Endodermal cell (in vitro differentiated cells): ENCODE measurements around the gene YY1AP1. TPM values are rescaled to one million over a fixed set of nuclear protein-coding genes. Genes with fewer than 3 reads are reported as not detected.
"Not testable (repeated sequence)": the region's sequence is repeated elsewhere in the genome, so short reads cannot be mapped to it uniquely, and the experiment has no call there.

Source experiments
- DNase-seq: peaks from one replicate; pipeline ENCODE4 v3.0.0-alpha.2; 2017
- H3K27ac ChIP-seq: 2 replicates; pipeline ENCODE4 v1.5.1; 2013; ENCODE audit warnings: mild to moderate bottlenecking, low read depth, low read length, moderate library complexity
- H3K27me3 ChIP-seq: 2 replicates; pipeline ENCODE4 v1.6.1; 2013; ENCODE audit warnings: mild to moderate bottlenecking, low read length, moderate library complexity; ENCODE audit not compliant: insufficient read depth, control insufficient read depth, poor library complexity, severe bottlenecking
- H3K36me3 ChIP-seq: 2 replicates; pipeline ENCODE4 v1.7.0; 2013; ENCODE audit warnings: mild to moderate bottlenecking, low read length, moderate library complexity; ENCODE audit not compliant: control insufficient read depth, insufficient read depth
- H3K4me1 ChIP-seq: one replicate; pipeline ENCODE4 v1.7.0; 2013; ENCODE audit warnings: low read length; ENCODE audit not compliant: control insufficient read depth, insufficient read depth
- H3K4me3 ChIP-seq: 2 replicates; pipeline ENCODE4 v1.5.1; 2013; ENCODE audit warnings: mild to moderate bottlenecking, low read length, moderate library complexity
- H3K9ac ChIP-seq: 2 replicates; pipeline ENCODE4 v1.6.1; 2013; ENCODE audit warnings: mild to moderate bottlenecking, low read length, moderate library complexity; ENCODE audit not compliant: poor library complexity, severe bottlenecking; ENCODE audit errors: extremely low read depth
- H3K9me3 ChIP-seq: 2 replicates; pipeline ENCODE4 v1.6.1; 2013; ENCODE audit warnings: mild to moderate bottlenecking, low read length, moderate library complexity; ENCODE audit not compliant: control insufficient read depth
- H3K27ac Mint-ChIP-seq: 2 replicates; pipeline ENCODE4 v1.8.0; 2020; ENCODE audit warnings: mixed read lengths
- H3K27me3 Mint-ChIP-seq: 2 replicates; pipeline ENCODE4 v1.8.0; 2021; ENCODE audit warnings: mild to moderate bottlenecking, mixed read lengths; ENCODE audit not compliant: insufficient read depth
- H3K36me3 Mint-ChIP-seq: 2 replicates; pipeline ENCODE4 v1.8.0; 2020; ENCODE audit warnings: low read depth, mixed read lengths
- H3K4me1 Mint-ChIP-seq: 2 replicates; pipeline ENCODE4 v1.8.0; 2020; ENCODE audit warnings: mixed read lengths
- H3K4me3 Mint-ChIP-seq: 2 replicates; pipeline ENCODE4 v1.8.0; 2020; ENCODE audit warnings: mild to moderate bottlenecking, moderate library complexity, mixed read lengths
- H3K9me3 Mint-ChIP-seq: 2 replicates; pipeline ENCODE4 v1.8.0; 2020; ENCODE audit warnings: mild to moderate bottlenecking, mixed read lengths
- CTCF ChIP-seq: fragments of 200-600 bp; sonication (generic); conservative IDR thresholded peaks from 2 replicates; pipeline ENCODE4 v1.5.0; 2021; ENCODE audit warnings: antibody characterized with exemption, mild to moderate bottlenecking
- WGBS, 2 experiments: methylation state at CpG; one replicate each; pipeline versions ENCODE4 v1.1.5 to v1.1.7; 2013; ENCODE audit warnings: missing lambda C conversion rate in 2 of 2, mixed read lengths in 1 of 2; ENCODE audit not compliant: insufficient coverage in 1 of 2, insufficient read length in 1 of 2; 5-methylcytosine and 5-hydroxymethylcytosine counted together
- total RNA-seq, 2 donors: library from RNA; stranded (reverse); fragmentation: NEBNext Ultra II Directional in 1 of 2; extraction: Animal tissue kit (Norgen Biotek cat#: 25700) in 1 of 2; gene quantifications; 2 replicates in 1 of 2; 3 replicates in 1 of 2; pipeline ENCODE4 v1.2.1, GENCODE V29; 2021

Gene YY1AP1
- total RNA-seq, 2 donors from 2014 or later: 44.2 to 45.8 TPM

GRCh38 chr1:155725142-155725541, 36.6 kb upstream of the YY1AP1 start:
- no peak overlapping the region for H3K9ac ChIP-seq
- H3K27me3 Mint-ChIP-seq: no peaks in the 10 kb centered on the region
- H3K9me3 ChIP-seq: no peaks in the 10 kb centered on the region
- H3K27ac Mint-ChIP-seq: no peak overlapping the region
- TF ChIP-seq CTCF: no peak
- H3K4me1 Mint-ChIP-seq: no peaks in the 10 kb centered on the region
- no peaks in the 10 kb centered on the region for H3K9me3 Mint-ChIP-seq
- no peak overlapping the region for H3K4me3 ChIP-seq
- H3K4me3 Mint-ChIP-seq: no peak overlapping the region
- 99 to 100% methylated on average over 2 to 3 of the region's 3 CpGs for WGBS, 2 experiments
- no peaks in the 10 kb centered on the region for H3K27me3 ChIP-seq
- no peaks in the 10 kb centered on the region for H3K4me1 ChIP-seq
- H3K36me3 Mint-ChIP-seq: peaks cover 45% of the 10 kb centered on the region
- no peak for DNase-seq
- peaks cover 55% of the 10 kb centered on the region for H3K36me3 ChIP-seq
- no peak overlapping the region for H3K27ac ChIP-seq

GRCh38 chr1:155719703-155720102, 31.1 kb upstream of the YY1AP1 start:
- no peak overlapping the region for H3K4me3 ChIP-seq
- H3K9ac ChIP-seq: no peak overlapping the region
- no peaks in the 10 kb centered on the region for H3K27me3 ChIP-seq
- H3K4me1 ChIP-seq: no peaks in the 10 kb centered on the region
- peaks cover 58% of the 10 kb centered on the region for H3K36me3 ChIP-seq
- WGBS, 2 experiments: 93 to 94% methylated on average over 4 of the region's 4 CpGs
- no peaks in the 10 kb centered on the region for H3K4me1 Mint-ChIP-seq
- H3K27ac Mint-ChIP-seq: no peak overlapping the region
- no peak for TF ChIP-seq CTCF
- peaks cover 50% of the 10 kb centered on the region for H3K36me3 Mint-ChIP-seq
- no peak overlapping the region for H3K4me3 Mint-ChIP-seq
- H3K27me3 Mint-ChIP-seq: no peaks in the 10 kb centered on the region
- no peaks in the 10 kb centered on the region for H3K9me3 ChIP-seq
- DNase-seq: no peak
- no peak overlapping the region for H3K27ac ChIP-seq
- H3K9me3 Mint-ChIP-seq: no peaks in the 10 kb centered on the region

- not testable (repeated sequence) for H3K27ac ChIP-seq, H3K27me3 Mint-ChIP-seq, H3K4me1 Mint-ChIP-seq, H3K4me1 ChIP-seq, H3K9me3 Mint-ChIP-seq, H3K9me3 ChIP-seq, H3K27me3 ChIP-seq, H3K4me3 ChIP-seq, DNase-seq, H3K9ac ChIP-seq, H3K4me3 Mint-ChIP-seq, H3K27ac Mint-ChIP-seq
- H3K36me3 ChIP-seq: peaks cover 62% of the 10 kb centered on the region
- peaks cover 57% of the 10 kb centered on the region for H3K36me3 Mint-ChIP-seq
- 82 to 95% methylated on average over 3 to 6 of the region's 6 CpGs for WGBS, 2 experiments
Observed at GRCh38 chr1:155718524-155719115, 30.0 kb upstream of the YY1AP1 start.

- Histone ChIP-seq H3K36me3 (peaks cover 60% of the 10 kb centered on the region), H3K9me3 (no peaks in the 10 kb centered on the region), H3K27ac (no peak overlapping the region), H3K9ac (no peak overlapping the region), H3K4me3 (no peak overlapping the region), H3K27me3 (no peaks in the 10 kb centered on the region), H3K4me1 (no peaks in the 10 kb centered on the region)
- Mint-ChIP-seq H3K27ac (no peak overlapping the region), H3K4me3 (no peak overlapping the region), H3K27me3 (no peaks in the 10 kb centered on the region), H3K36me3 (peaks cover 62% of the 10 kb centered on the region), H3K9me3 (no peaks in the 10 kb centered on the region), H3K4me1 (no peaks in the 10 kb centered on the region)
- no peak for TF ChIP-seq CTCF
- no peak for DNase-seq
- 96 to 99% methylated on average over 3 to 7 of the region's 7 CpGs for WGBS, 2 experiments
Observed at GRCh38 chr1:155717041-155717440, 28.5 kb upstream of the YY1AP1 start.
